HepG2 (cell line): Measurements from ENCODE around the gene ARHGEF12. TPM values are rescaled to one million over a fixed set of nuclear protein-coding genes. Genes with fewer than 3 reads are reported as not detected.

Experiments
- ATAC-seq: fragments of 200-7000 bp; cut with Tn5 transposase; 3 replicates; pipeline ENCODE4 v1.9.1; 2020; ENCODE audit warnings: mild to moderate bottlenecking, moderate library complexity
- BruUV-seq: library from RNA; stranded (reverse); fragments of 400-500 nt; replicated peaks from 2 replicates; lab custom pipeline; 2021; lab: Mats Ljungman, UMichigan
- CTCF ChIA-PET: fragments of 300-600 bp; formaldehyde crosslinking; extraction: SDS; loops from one replicate; lab custom pipeline; 2021; ENCODE audit warnings: low total read pairs, inconsistent platforms, low intra/inter-chr PET ratio; lab: Yijun Ruan, JAX
- POLR2A ChIA-PET: fragments of 350-600 bp; sonication (Branson Sonifier 250); formaldehyde crosslinking; loops from one replicate; lab custom pipeline; 2020; ENCODE audit warnings: antibody characterized with exemption, inconsistent platforms; lab: Yijun Ruan, JAX
- DNase-seq: peaks from one replicate; pipeline ENCODE4 v3.0.0-alpha.2; 2015; ENCODE audit warnings: low spot score
- FAIRE-seq: peaks from 3 replicates; lab custom pipeline; 2011; peaks lifted over from hg19 to GRCh38; lab: Jason Lieb, UNC
- H2AFZ ChIP-seq: one replicate; pipeline ENCODE4 v1.6.1; 2011; ENCODE audit warnings: low read length, inconsistent platforms
- H3K27ac ChIP-seq: fragments of 300-600 bp; 3 replicates; pipeline ENCODE4 v1.8.0; 2011; ENCODE audit warnings: mixed run types, mild to moderate bottlenecking, mixed read lengths, low read length, inconsistent platforms; ENCODE audit not compliant: insufficient read depth; ENCODE audit errors: extremely low read length
- H3K27me3 ChIP-seq, 2 experiments: fragments of 200-600 bp in 1 of 2; 2 replicates in 1 of 2; 3 replicates in 1 of 2; pipeline versions ENCODE4 v1.6.0 to v1.8.0; 2011; ENCODE audit warnings: low read length in 2 of 2, mild to moderate bottlenecking in 2 of 2, moderate library complexity in 2 of 2, inconsistent platforms in 1 of 2; ENCODE audit not compliant: insufficient read depth in 2 of 2, control insufficient read depth in 1 of 2
- H3K36me3 ChIP-seq, 2 experiments: fragments of 200-600 bp in 1 of 2; replicated peaks in 1 of 2; 2 replicates in 1 of 2; 3 replicates in 1 of 2; pipeline versions ENCODE4 v1.5.1 to v1.8.0; 2011; ENCODE audit warnings: low read length in 2 of 2, inconsistent platforms in 1 of 2; ENCODE audit not compliant: insufficient read depth in 2 of 2, control insufficient read depth in 1 of 2
- H3K4me1 ChIP-seq: 2 replicates; pipeline ENCODE4 v1.5.1; 2012; ENCODE audit warnings: low read length, inconsistent platforms; ENCODE audit not compliant: insufficient read depth
- H3K4me2 ChIP-seq: 2 replicates; pipeline ENCODE4 v1.6.0; 2011; ENCODE audit warnings: low read depth, low read length, inconsistent platforms
- H3K4me3 ChIP-seq, 3 experiments: fragments of 200-600 bp in 1 of 3; sonication (generic), shearing (Covaris generic) in 1 of 3; replicated peaks in 1 of 3; 2 replicates each; pipeline ENCODE4 v1.5.1; 2011 to 2016; ENCODE audit warnings: low read length in 3 of 3, inconsistent platforms in 2 of 3, low read depth in 2 of 3, mild to moderate bottlenecking in 2 of 3, control low read depth in 1 of 3, mixed read lengths in 1 of 3; ENCODE audit not compliant: insufficient read depth in 1 of 3
- H3K79me2 ChIP-seq: one replicate; pipeline ENCODE4 v1.6.1; 2011; ENCODE audit warnings: low read length, inconsistent platforms; ENCODE audit not compliant: insufficient read depth
- H3K9ac ChIP-seq: 2 replicates; pipeline ENCODE4 v1.6.0; 2011; ENCODE audit warnings: mild to moderate bottlenecking, low read depth, low read length, inconsistent platforms; ENCODE audit not compliant: insufficient read depth
- H3K9me3 ChIP-seq: 2 replicates; pipeline ENCODE4 v1.5.1; 2012; ENCODE audit warnings: mild to moderate bottlenecking, low read length
- H4K20me1 ChIP-seq: 2 replicates; pipeline ENCODE4 v1.6.0; 2011; ENCODE audit warnings: inconsistent platforms, mild to moderate bottlenecking, low read length, moderate library complexity; ENCODE audit not compliant: insufficient read depth
- ATF7 ChIP-seq, 2 experiments: fragments of 450-650 bp in 1 of 2; sonication (generic) in 1 of 2; formaldehyde crosslinking in 1 of 2; IDR thresholded peaks; 2 replicates each; pipeline versions ENCODE4 v1.4.0 to v1.6.1; 2016 to 2020; ENCODE audit warnings: antibody characterized with exemption in 1 of 2, mild to moderate bottlenecking in 1 of 2, missing genetic modification reagents in 1 of 2
- BCL6 ChIP-seq: IDR thresholded peaks from 2 replicates; pipeline ENCODE4 v1.6.1; 2016; ENCODE audit warnings: missing genetic modification reagents, missing compliant biosample characterization
- CSRNP2 ChIP-seq: sonication (generic); formaldehyde crosslinking; conservative IDR thresholded peaks from 2 replicates; pipeline ENCODE4 v1.8.0; 2022; ENCODE audit warnings: low read depth, missing genetic modification reagents
- IRX3 ChIP-seq: sonication (generic); formaldehyde crosslinking; IDR thresholded peaks from 2 replicates; pipeline ENCODE4 v1.8.1; 2023; ENCODE audit warnings: mild to moderate bottlenecking, low read depth, missing genetic modification reagents, borderline replicate concordance
- KDM1A ChIP-seq: IDR thresholded peaks from 2 replicates; pipeline ENCODE4 v1.6.1; 2016; ENCODE audit warnings: missing compliant biosample characterization
- KDM5A ChIP-seq: fragments of 200-600 bp; sonication (generic); IDR thresholded peaks from 2 replicates; pipeline ENCODE4 v1.7.0; 2018; ENCODE audit warnings: antibody characterized with exemption, mild to moderate bottlenecking, low read length, borderline replicate concordance
- MAF1 ChIP-seq: sonication (generic); formaldehyde crosslinking; IDR thresholded peaks from 2 replicates; pipeline ENCODE4 v1.5.0; 2020; ENCODE audit warnings: missing genetic modification reagents, borderline replicate concordance
- NR2F2 ChIP-seq: IDR thresholded peaks from 2 replicates; pipeline ENCODE4 v1.6.1; 2012; ENCODE audit warnings: low read depth, inconsistent platforms, borderline replicate concordance
- SP140L ChIP-seq: sonication (generic); formaldehyde crosslinking; IDR thresholded peaks from 2 replicates; pipeline ENCODE4 v1.4.0; 2020; ENCODE audit warnings: missing genetic modification reagents, borderline replicate concordance
- THAP11 ChIP-seq: IDR thresholded peaks from 2 replicates; pipeline ENCODE4 v1.6.1; 2016; ENCODE audit warnings: missing biosample characterization, missing genetic modification reagents
- TRIM24 ChIP-seq: sonication (generic); formaldehyde crosslinking; IDR thresholded peaks from 2 replicates; pipeline ENCODE4 v1.8.0; 2022; ENCODE audit warnings: mild to moderate bottlenecking, missing genetic modification reagents
- ZNF101 ChIP-seq: sonication (generic); formaldehyde crosslinking; IDR thresholded peaks from 2 replicates; pipeline ENCODE4 v1.4.0; 2020; ENCODE audit warnings: mild to moderate bottlenecking, low read depth, missing genetic modification reagents, borderline replicate concordance
- ZNF251 ChIP-seq: sonication (generic); formaldehyde crosslinking; IDR thresholded peaks from 2 replicates; pipeline ENCODE4 v1.9.0; 2021; ENCODE audit warnings: mild to moderate bottlenecking, missing genetic modification reagents
- ZNF343 ChIP-seq: sonication (generic); formaldehyde crosslinking; IDR thresholded peaks from 2 replicates; pipeline ENCODE4 v1.4.0; 2020; ENCODE audit warnings: mild to moderate bottlenecking, missing genetic modification reagents
- ZNF484 ChIP-seq: sonication (generic); formaldehyde crosslinking; IDR thresholded peaks from 2 replicates; pipeline ENCODE4 v1.5.1; 2020; ENCODE audit warnings: mild to moderate bottlenecking, low read depth, missing genetic modification reagents, borderline replicate concordance
- ZNF773 ChIP-seq: sonication (generic); formaldehyde crosslinking; IDR thresholded peaks from 2 replicates; pipeline ENCODE4 v1.4.0; 2020; ENCODE audit warnings: missing genetic modification reagents, borderline replicate concordance
- WGBS: methylation state at CpG from one replicate; pipeline ENCODE4 v1.1.6; 2017; ENCODE audit warnings: low lambda C conversion rate; 5-methylcytosine and 5-hydroxymethylcytosine counted together
- in situ Hi-C: cut with HindIII; loops from 2 replicates; pipeline ENCODE4 v1.10.0; 2017; ENCODE audit warnings: low pct_unique_long_range_greater_than_20kb; ENCODE audit not compliant: extremely low pct_ligation_motif_present
- intact Hi-C: fragments of 100-400 bp; cut with micrococcal nuclease; formaldehyde crosslinking; loops from one replicate; pipeline ENCODE4 v1.10.0; 2022; ENCODE audit not compliant: unreplicated experiment
- polyA plus RNA-seq, 8 experiments: library from polyadenylated mRNA; depleted of rRNA in 3 of 8; stranded (reverse) in 7 of 8; unstranded in 1 of 8; fragments of >200 nt; fragmentation: Illumina TruSeq in 4 of 8; extraction: Trizol in 4 of 8; gene quantifications; 2 replicates each; pipeline versions ENCODE4 v1.2.1 to v1.2.3, GENCODE V29; 2011 to 2016; ENCODE audit warnings: low read depth in 4 of 8, missing spikeins in 1 of 8, mixed read lengths in 1 of 8; ENCODE audit not compliant: insufficient read depth in 1 of 8
- total RNA-seq, 5 experiments: library from RNA; depleted of rRNA; stranded (reverse); fragments of >200 nt; fragmentation: Illumina TruSeq; extraction: Trizol; gene quantifications; 2 replicates each; pipeline ENCODE4 v1.2.3, GENCODE V29; 2016; ENCODE audit warnings: low read depth in 1 of 5
- TF ChIP-seq, protein P1 (sequence below): sonication (generic); formaldehyde crosslinking; IDR thresholded peaks from 2 replicates; pipeline ENCODE4 v1.8.0; 2022; ENCODE audit warnings: mild to moderate bottlenecking, missing genetic modification reagents, moderate library complexity

Gene ARHGEF12
- total and polyA plus RNA-seq, 2 of the 13 experiments (the other 11 are each of a cell fraction or from before 2014, with no cell fraction given), result 17.9 to 54.4 TPM

DNA sequence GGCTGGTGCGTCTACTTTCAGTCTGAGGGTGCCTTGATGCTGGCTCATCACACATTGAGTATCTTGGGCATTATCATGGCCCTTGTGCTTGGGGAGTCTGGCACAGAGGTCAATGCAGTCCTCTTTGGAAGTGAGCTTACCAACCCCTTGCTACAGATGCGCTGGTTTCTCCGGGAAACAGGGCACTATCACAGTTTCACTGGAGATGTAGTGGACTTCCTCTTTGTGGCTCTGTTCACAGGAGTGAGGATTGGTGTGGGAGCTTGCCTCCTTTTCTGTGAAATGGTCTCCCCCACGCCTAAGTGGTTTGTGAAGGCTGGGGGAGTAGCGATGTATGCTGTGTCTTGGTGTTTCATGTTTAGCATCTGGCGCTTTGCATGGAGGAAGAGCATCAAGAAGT lies 6.2 kb upstream of the ARHGEF12 start:
- H4K20me1 ChIP-seq, result no peaks in the 10 kb centered on the region
- intact Hi-C loops (no loop called here), in situ Hi-C loops (no loop called here)
- H3K9ac ChIP-seq, result no peak overlapping the region
- ATAC-seq (no peak), FAIRE-seq (no peak), DNase-seq (no peak)
- no peaks in the 10 kb centered on the region for H3K79me2 ChIP-seq
- CTCF ChIA-PET, result no interaction called here
- WGBS, result 94% methylated on average over 5 of the region's 6 CpGs
- no peak overlapping the region for H3K4me2 ChIP-seq
- no peak overlapping the region for H3K27ac ChIP-seq
- H3K4me3 ChIP-seq, result no peak overlapping the region
- peaks cover 0 to 2% of the 10 kb centered on the region in 2 experiments; a peak in 2 of 5 replicates for H3K36me3 ChIP-seq
- no peaks in the 10 kb centered on the region for H3K27me3 ChIP-seq
- H3K9me3 ChIP-seq, result no peaks in the 10 kb centered on the region
- POLR2A ChIA-PET, result no interaction called here
- TF ChIP-seq NR2F2 (no peak), IRX3 (CRISPR knock-in tag) (no peak), ZNF484 (CRISPR knock-in tag) (no peak), SP140L (no peak), KDM5A (no peak), KDM1A (CRISPR knock-in tag) (no peak), ATF7 (IDR thresholded peaks at IDR 0.05) (no peak), ATF7 (CRISPR knock-in tag; IDR thresholded peaks at IDR 0.05) (no peak), TRIM24 (CRISPR knock-in tag) (no peak), CSRNP2 (CRISPR knock-in tag) (no peak), ZNF101 (CRISPR knock-in tag) (no peak), THAP11 (CRISPR knock-in tag) (no peak), BCL6 (CRISPR knock-in tag) (no peak), ZNF343 (CRISPR knock-in tag) (no peak), ZNF773 (no peak), MAF1 (CRISPR knock-in tag) (no peak), ZNF251 (no peak)
- TF ChIP-seq, protein P1, sequence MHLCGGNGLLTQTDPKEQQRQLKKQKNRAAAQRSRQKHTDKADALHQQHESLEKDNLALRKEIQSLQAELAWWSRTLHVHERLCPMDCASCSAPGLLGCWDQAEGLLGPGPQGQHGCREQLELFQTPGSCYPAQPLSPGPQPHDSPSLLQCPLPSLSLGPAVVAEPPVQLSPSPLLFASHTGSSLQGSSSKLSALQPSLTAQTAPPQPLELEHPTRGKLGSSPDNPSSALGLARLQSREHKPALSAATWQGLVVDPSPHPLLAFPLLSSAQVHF (CRISPR knock-in tag), result no peak
- no TSS peak for BruUV-seq
- H3K4me1 ChIP-seq, result peaks cover 18% of the 10 kb centered on the region
- H2AFZ ChIP-seq, result no peak overlapping the region
